Neutrophil (primary cell): ENCODE measurements around the gene DCLK1.
"Not testable (repeated sequence)": the region's sequence is repeated elsewhere in the genome, so short reads cannot be mapped to it uniquely, and the experiment has no call there.

Source experiments
- H3K27ac ChIP-seq: fragments of 200-600 bp; sonication (generic); 2 replicates; pipeline ENCODE4 v1.5.1; 2016; ENCODE audit warnings: mild to moderate bottlenecking, moderate library complexity
- H3K27me3 ChIP-seq: fragments of 200-600 bp; sonication (generic); 2 replicates; pipeline ENCODE4 v1.6.0; 2016; ENCODE audit warnings: mild to moderate bottlenecking
- H3K36me3 ChIP-seq: fragments of 200-600 bp; sonication (generic); 2 replicates; pipeline ENCODE4 v1.5.1; 2017
- H3K4me1 ChIP-seq, 2 experiments: fragments of 200-600 bp in 1 of 2; sonication (generic) in 1 of 2; 1 replicate in 1 of 2; 2 replicates in 1 of 2; pipeline versions ENCODE4 v1.5.1 to v1.6.1; 2013 to 2016; ENCODE audit warnings: low read depth in 1 of 2, low read length in 1 of 2, mild to moderate bottlenecking in 1 of 2, moderate library complexity in 1 of 2; ENCODE audit not compliant: control insufficient read depth in 1 of 2, insufficient read depth in 1 of 2
- H3K4me3 ChIP-seq, 2 experiments: fragments of 200-600 bp in 1 of 2; sonication (generic) in 1 of 2; 1 replicate in 1 of 2; 2 replicates in 1 of 2; pipeline ENCODE4 v1.5.1; 2013 to 2016; ENCODE audit warnings: low read depth in 1 of 2, low read length in 1 of 2, mild to moderate bottlenecking in 1 of 2, moderate library complexity in 1 of 2
- H3K9me3 ChIP-seq: fragments of 200-600 bp; sonication (generic); 2 replicates; pipeline ENCODE4 v1.5.1; 2016
- CTCF ChIP-seq: fragments of 200-600 bp; sonication (generic); IDR thresholded peaks from 2 replicates; pipeline ENCODE4 v1.5.1; 2016; ENCODE audit warnings: antibody characterized with exemption

The DCLK1 gene

GRCh38 chr13:36107521-36107920, 23.7 kb downstream of the DCLK1 start:
- H3K9me3 ChIP-seq: no peaks in the 10 kb centered on the region
- H3K4me3 ChIP-seq: no peak overlapping the region
- no peaks in the 10 kb centered on the region for H3K27me3 ChIP-seq
- no peak overlapping the region for H3K27ac ChIP-seq
- H3K36me3 ChIP-seq: no peaks in the 10 kb centered on the region
- TF ChIP-seq CTCF: no peak
- H3K4me1 ChIP-seq: no peaks in the 10 kb centered on the region

GRCh38 chr13:36105726-36106125, 25.5 kb downstream of the DCLK1 start:
- TF ChIP-seq CTCF: no peak
- Histone ChIP-seq H3K36me3 (no peaks in the 10 kb centered on the region), H3K4me1 (no peaks in the 10 kb centered on the region), H3K27ac (no peak overlapping the region), H3K27me3 (no peaks in the 10 kb centered on the region), H3K4me3 (no peak overlapping the region), H3K9me3 (no peaks in the 10 kb centered on the region)

GRCh38 chr13:36102721-36103120, 28.5 kb downstream of the DCLK1 start:
- TF ChIP-seq CTCF: no peak
- Histone ChIP-seq H3K4me3 (no peak overlapping the region), H3K36me3 (no peaks in the 10 kb centered on the region), H3K9me3 (no peaks in the 10 kb centered on the region), H3K4me1 (no peaks in the 10 kb centered on the region), H3K27me3 (no peaks in the 10 kb centered on the region), H3K27ac (no peak overlapping the region)

- not testable (repeated sequence) for H3K27me3 ChIP-seq, H3K27ac ChIP-seq, H3K36me3 ChIP-seq, H3K4me1 ChIP-seq, H3K9me3 ChIP-seq, H3K4me3 ChIP-seq
Observed at GRCh38 chr13:36101907-36102306, 29.3 kb downstream of the DCLK1 start.

- Histone ChIP-seq H3K4me1 (no peaks in the 10 kb centered on the region), H3K36me3 (no peaks in the 10 kb centered on the region), H3K4me3 (no peak overlapping the region), H3K27ac (no peak overlapping the region), H3K27me3 (no peaks in the 10 kb centered on the region), H3K9me3 (no peaks in the 10 kb centered on the region)
- no peak for TF ChIP-seq CTCF
Observed at GRCh38 chr13:36101157-36101556, 30.0 kb downstream of the DCLK1 start.

- Histone ChIP-seq H3K27me3 (no peaks in the 10 kb centered on the region), H3K4me1 (no peaks in the 10 kb centered on the region), H3K4me3 (no peak overlapping the region), H3K27ac (no peak overlapping the region), H3K9me3 (no peaks in the 10 kb centered on the region), H3K36me3 (no peaks in the 10 kb centered on the region)
- TF ChIP-seq CTCF: no peak
Observed at GRCh38 chr13:36098080-36098479, 33.1 kb downstream of the DCLK1 start.
